Non-pigmented ciliary epithelial cell (primary cell): ENCODE results near the gene SPDL1.
"Not testable (repeated sequence)": the region's sequence is repeated elsewhere in the genome, so short reads cannot be mapped to it uniquely, and the experiment has no call there.

Experiments
- DNase-seq: peaks from one replicate; pipeline ENCODE4 v3.0.0-alpha.2; 2010; ENCODE audit warnings: low read depth

SPDL1 gene

GRCh38 chr5:169574134-169574646 is 9.4 kb upstream of the SPDL1 start:
- DNase-seq = no peak

GRCh38 chr5:169576181-169576598 is 7.4 kb upstream of the SPDL1 start:
- peak; percentile 83 for DNase-seq

DNA sequence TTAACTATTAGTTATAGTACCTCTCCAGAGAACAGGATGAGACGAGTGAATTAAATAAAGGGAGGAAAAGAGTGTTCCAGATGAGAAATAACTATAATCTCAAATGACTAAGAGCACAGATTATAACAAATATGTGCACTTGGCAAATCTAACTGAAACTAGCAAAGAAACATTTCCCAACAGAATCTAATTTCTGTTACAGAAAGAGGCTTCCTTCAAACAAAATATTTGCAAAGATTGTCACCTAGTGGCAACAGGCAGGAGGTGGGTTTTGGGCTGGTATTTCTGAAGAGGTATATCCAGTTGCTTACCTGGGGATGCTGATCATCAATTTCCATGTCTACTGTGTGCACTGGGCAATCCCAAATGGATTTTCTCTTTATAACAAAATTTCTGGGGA is 5.6 kb upstream of the SPDL1 start:
- DNase-seq = no peak

- no peak for DNase-seq
Measured at GRCh38 chr5:169580964-169581363, 2.6 kb upstream of the SPDL1 start.

GRCh38 chr5:169581580-169582227 is 1.9 kb upstream of the SPDL1 start:
- no peak for DNase-seq

DNA sequence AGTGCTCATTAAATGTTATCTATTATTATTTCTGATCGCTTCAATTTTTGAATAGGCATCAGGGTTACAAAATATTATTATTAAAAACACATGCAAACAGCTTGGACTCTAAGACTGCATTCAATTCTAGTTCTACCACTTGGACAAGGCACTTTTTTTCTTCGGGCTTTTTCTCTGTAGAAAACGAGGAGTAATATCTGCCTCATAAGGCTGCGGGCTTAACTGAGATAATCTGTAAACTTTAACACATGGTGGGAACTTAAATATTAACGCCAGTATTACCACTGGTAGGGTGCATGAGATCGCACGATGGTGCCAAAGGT is 511 bp upstream of the SPDL1 start:
- DNase-seq = no peak

- no peak for DNase-seq
Measured at GRCh38 chr5:169584998-169585451, 1.5 kb downstream of the SPDL1 start.

DNA sequence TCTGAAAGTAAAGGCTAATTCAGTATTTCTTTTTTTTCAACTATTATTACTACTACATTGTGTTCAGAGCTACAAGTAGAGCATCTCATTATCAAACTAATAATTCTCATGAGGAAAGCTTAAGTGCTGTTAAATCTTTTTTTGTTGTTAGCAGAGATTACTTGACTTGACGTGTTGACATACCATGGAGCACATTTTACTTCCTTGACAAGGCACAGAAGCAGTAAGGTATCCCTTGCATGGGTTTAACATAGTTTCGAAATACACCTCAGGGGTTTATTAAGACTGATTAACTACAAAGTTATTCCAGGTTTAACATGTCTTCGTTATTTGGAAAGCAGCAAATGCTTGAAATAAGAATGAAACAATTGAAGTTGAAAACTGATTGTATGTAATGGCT is 7.0 kb downstream of the SPDL1 start:
- no peak for DNase-seq

DNA sequence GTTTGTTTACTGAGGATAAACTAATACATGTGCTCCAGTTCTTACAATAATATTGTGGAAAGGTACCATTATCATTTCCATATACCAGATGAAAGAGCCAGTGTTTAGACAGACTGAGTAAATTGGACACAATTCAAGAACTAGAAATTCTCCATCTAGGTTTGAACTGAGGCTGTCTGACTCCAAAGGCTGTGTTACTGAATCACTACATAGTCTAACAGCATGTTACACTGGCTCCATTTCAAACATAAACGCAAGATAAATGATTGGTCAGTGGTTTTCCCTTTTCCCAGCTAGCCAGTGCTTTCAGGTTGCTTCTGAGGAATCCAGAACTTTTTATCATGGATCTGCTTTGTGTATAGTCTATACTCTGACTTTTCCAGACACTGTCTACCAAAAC is 8.1 kb downstream of the SPDL1 start:
- no peak for DNase-seq

GRCh38 chr5:169592937-169593650 is 9.5 kb downstream of the SPDL1 start:
- DNase-seq = no peak

- no peak for DNase-seq
Measured at GRCh38 chr5:169595172-169595820, 11.7 kb downstream of the SPDL1 start.

- no peak for DNase-seq
Measured at GRCh38 chr5:169599451-169599850, 15.9 kb downstream of the SPDL1 start.

DNA sequence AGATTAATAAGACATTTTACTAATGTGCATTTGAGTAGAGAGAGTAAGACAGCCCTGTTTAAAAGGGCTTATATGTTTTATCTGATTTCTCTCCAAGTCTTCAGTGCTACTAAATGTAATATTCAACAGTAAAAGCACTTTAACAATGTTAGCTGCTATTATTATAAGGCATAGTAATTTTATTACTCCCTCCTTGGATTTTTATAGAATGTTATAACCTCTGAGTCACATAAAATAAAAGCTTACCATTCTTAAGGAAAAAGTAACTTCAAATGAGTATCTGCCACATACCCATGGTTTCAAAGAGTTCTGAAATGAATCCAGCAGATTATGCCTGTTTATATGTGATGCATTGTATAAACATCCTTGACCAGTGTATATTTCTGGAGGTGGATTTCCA is 19.0 kb downstream of the SPDL1 start:
- no peak for DNase-seq

- DNase-seq = no peak
Measured at GRCh38 chr5:169606279-169606678, 22.7 kb downstream of the SPDL1 start.

- no peak for DNase-seq
Measured at GRCh38 chr5:169607882-169608281, 24.3 kb downstream of the SPDL1 start.

DNA sequence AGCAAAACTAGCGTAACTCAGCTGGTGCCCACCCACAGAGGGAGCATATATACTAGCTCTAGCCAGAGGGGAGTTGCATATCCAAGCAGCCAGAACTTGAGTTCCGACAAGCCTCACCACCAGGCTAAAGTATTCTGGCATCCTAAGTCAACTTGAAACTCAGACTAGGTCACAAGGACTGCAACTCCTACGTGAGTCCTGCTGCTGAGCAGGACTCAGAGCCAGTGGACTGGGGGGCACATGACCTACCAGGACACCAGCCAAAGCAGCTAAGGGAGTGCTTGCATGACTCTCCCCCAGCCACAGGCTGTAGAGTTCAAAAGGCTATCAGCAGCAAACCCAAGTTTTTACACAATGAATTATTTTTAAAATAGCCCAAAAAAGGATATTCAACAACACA is 26.1 kb downstream of the SPDL1 start:
- no peak for DNase-seq

DNA sequence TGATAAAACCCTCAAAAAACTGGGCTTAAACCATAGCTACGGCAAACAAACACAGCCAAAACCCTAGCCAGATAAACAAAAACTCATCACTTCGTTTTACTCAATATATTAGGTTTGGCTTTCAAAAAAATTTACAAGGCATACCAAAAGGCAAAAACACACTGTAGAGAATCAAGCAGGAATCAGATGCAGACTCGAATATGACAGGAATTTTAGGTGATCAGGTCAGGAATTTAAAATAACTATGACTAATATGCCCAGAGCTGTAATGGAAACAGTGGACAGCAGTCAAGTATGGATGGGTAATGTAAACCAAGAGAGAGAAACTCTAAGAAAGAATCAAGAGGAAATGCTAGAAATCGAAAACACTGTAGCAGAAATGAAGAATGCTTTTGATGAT is 27.0 kb downstream of the SPDL1 start:
- DNase-seq = no peak

DNA sequence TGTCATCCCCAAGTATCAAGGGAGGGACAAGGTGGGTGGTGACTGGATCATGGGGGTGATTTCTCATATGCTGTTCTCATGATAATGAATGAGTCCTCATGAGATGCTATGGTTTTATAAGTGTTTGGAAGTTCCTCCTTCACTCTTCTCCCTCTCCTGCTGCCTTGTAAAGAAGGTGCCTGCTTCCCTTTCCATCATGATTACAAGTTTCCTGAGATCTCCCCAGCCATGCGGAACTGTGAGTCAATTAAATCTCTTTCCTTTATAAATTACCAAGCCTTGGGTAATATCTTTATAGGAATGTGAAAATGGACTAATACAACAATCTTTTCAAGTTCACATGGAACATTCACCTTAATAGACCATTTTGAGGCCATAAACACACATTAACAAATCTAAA is 32.0 kb downstream of the SPDL1 start:
- DNase-seq = no peak

- not testable (repeated sequence) for DNase-seq
Measured at GRCh38 chr5:169624307-169624706, 40.7 kb downstream of the SPDL1 start.

DNA sequence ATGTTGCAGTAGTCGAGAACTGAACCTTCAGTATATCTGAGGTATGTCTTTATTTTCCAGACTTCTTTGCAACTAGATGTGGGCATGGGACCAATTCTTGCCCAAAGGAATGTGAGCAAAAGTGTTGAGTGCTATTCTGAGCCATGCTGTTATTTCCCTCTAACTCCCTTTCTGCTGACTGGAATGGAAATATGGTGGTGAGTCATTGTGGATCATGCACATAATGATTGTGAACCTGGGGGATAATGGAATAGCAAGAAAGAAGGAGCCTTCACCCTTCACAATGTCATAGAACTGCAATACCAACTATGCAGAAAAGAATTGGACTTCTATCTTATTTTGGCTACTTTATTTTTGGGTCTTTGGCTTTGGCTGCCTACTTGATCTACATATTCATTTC is 43.2 kb downstream of the SPDL1 start:
- peak; percentile 90 for DNase-seq

- DNase-seq = no peak
Measured at GRCh38 chr5:169627551-169627950, 44.0 kb downstream of the SPDL1 start.

GRCh38 chr5:169628892-169629291 is 45.3 kb downstream of the SPDL1 start:
- DNase-seq = peak; percentile 46

- peak; percentile 78 for DNase-seq
Measured at GRCh38 chr5:169629847-169630548, 46.4 kb downstream of the SPDL1 start.
